Lung microvascular endothelial cell (primary cell): ENCODE measurements around the gene ZMYND19. TPM values are rescaled to one million over a fixed set of nuclear protein-coding genes. Genes with fewer than 3 reads are reported as not detected.
"Not testable (repeated sequence)": the region's sequence is repeated elsewhere in the genome, so short reads cannot be mapped to it uniquely, and the experiment has no call there.

Source experiments
- DNase-seq, 2 donors: peaks; one replicate each; pipeline versions ENCODE4 v3.0.0 to v3.0.0-alpha.2; 2010; ENCODE audit warnings: low read depth in 2 of 2
- total RNA-seq: library from RNA; depleted of rRNA; stranded (reverse); fragments of >200 nt; gene quantifications from 2 replicates; pipeline ENCODE4 v1.2.1, GENCODE V29; 2014

Gene ZMYND19
- total RNA-seq, 1 donor from 2014 or later: 13.5 TPM

DNA sequence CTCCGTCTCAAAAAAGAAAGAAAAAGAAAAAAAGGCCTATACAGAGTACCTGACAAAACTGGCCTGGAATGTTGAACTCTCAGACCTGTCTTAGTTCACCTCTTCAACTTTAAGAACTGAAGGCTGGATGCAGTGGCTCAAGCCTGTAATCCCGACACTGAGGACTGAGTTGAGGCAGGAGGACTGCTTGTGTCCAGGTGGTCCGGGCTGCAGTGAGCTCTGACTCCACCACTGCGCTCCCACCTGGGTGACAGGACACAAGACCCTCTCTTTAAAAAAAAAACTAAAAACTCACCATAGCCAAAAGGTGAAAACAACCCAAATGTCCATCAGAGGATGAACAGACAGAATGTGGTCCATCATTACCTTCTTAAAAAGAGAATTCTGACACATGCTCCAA is 32.2 kb downstream of the ZMYND19 start:
- DNase-seq: no peak

DNA sequence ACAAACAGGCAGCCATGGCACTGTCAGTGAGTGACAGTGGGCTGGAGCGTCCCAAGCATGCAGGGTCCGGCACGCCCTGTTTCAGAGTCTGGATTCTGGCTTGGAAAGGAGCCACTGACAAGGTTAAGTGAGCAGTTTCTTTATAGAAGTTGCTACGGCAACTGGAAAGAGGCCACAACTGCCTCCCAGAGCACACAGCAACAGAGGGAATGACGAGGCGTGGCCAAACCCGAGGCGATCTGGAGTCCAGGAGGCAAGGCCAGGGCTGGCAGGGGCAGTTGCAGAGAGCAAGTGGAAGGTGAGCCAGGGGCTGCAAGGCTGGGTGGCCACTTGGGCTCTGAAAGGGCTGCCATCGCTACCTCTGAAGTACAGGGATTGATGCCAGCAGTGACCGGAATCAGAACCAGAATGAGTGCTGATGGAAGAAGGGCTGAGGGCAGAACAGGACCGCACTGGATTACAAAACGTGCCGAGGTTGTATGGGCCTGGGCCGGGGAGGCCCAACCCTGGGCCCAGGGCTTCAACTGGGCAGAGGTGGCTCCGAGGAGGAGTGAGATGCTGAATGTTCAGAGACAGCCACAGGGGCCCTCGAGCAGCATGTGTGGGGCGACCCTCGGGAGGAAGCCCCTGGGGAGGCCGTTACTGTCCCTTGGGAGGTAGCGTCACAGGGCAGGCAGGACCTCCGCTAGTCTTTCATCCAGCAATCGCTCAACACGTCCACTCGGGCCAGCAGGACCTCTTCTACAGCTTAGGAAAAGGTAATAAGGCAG is 34.1 kb downstream of the ZMYND19 start:
- no peak for DNase-seq

DNA sequence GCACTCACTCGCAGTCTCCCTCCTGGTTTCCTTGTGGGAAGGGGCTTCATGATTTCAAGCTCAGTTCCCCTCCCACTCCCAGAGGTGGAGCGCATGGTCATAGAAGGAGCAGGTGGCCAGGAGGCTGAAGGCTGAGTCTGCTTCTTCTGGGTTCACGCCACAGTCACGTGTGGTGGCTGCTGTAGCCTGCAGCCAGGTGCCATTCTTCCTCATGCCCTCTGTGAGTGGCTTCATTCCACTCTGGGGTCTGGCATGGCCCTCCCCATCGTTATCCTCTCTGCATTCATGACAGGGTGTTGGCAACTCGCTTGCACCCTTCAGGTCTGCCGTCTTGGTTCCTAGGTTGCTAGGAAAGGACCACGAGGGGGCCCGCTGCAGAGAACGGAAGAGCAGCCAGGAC is 35.1 kb downstream of the ZMYND19 start:
- DNase-seq: no peak

DNA sequence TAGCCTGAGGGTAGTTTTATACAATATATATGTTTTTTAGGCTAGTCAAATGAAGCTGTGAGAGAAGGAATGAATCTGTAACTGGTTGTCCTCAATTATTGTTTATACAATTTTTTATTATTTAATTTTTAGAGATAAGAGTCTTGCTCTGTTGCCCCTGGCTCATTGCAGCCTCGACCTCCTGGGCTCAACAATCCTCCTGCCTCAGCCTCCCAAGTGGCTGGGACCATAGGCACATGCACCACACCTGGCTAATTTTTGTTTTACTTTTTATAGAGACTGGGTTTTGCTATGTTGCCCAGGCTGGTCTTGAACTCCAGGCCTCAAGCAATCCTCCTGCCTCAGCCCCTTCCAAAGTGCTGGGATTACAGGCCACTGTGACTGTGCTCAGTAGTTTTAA is 36.0 kb downstream of the ZMYND19 start:
- DNase-seq: no peak

DNA sequence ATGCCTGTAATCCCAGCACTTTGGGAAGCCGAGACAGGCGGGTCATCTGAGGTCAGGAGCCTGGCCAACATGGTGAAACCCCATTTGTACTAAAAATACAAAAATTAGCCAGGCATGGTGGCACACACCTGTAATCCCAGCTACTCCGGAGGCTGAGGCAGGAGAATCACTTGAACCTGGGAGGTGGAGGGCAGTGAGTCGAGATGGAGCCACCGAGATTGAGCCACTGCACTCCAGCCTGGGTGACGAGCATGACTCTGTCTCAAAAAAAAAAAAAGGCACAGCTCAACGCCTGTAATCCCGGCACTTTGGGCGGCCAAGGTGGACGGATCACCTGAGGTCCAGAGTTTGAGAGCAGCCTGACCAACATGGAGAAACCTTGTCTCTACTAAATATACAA is 36.7 kb downstream of the ZMYND19 start:
- DNase-seq: not testable (repeated sequence)

DNA sequence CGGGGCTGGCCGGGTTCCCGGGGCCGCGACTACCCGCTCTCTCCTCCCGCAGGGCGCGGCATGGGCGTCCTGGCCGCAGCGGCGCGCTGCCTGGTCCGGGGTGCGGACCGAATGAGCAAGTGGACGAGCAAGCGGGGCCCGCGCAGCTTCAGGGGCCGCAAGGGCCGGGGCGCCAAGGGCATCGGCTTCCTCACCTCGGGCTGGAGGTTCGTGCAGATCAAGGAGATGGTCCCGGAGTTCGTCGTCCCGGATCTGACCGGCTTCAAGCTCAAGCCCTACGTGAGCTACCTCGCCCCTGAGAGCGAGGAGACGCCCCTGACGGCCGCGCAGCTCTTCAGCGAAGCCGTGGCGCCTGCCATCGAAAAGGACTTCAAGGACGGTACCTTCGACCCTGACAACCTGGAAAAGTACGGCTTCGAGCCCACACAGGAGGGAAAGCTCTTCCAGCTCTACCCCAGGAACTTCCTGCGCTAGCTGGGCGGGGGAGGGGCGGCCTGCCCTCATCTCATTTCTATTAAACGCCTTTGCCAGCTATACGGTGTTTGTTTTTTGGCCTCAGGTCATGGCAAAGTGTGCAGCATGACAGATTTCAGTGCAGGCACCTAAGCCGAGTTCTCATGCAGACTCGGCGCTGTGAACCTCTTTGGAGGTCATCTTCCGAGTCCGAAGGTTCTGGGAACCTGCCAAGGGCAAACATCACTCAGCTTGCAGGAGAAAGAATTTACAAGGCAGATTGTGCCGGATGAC is 38.1 kb downstream of the ZMYND19 start:
- DNase-seq: peak in 1 of 2 donors; percentile 39

DNA sequence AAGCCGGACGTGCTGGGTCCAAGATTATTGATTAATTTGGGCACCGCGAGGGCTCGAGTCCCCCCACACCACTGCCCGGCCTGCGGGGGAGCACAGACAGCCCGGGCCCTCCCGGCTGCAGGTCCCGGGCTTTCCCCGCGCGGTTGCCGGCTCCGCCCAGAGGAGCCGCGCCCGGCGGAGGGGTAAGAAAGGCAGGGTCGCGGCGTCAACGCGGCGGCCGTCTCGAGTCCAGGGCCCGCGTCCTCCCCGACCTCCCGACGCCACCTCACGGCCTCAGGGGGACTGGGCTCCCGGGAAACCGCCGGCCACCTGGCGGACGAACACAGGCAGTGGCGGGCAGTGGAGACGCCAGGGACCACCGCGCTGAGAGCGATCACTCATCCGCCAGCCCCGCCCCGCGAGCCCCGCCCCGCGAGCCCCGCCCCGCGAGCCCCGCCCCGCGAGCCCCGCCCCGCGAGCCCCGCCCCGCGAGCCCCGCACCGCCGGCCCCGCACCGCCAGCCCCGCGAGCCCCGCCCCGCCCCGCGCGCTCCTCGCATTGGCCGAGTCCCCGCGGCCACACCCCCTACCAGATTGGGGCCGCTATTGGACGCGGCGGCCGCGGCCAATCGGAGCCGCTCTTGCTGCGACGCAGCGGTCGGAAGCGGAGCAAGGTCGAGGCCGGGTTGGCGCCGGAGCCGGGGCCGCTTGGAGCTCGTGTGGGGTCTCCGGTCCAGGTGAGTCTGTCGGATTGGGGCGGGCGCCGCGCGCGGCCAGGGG is 38.9 kb downstream of the ZMYND19 start, which contains the start of gene MRPL41:
TSS of gene MRPL41 (plus strand) at position 616 of the 758 bp plus-strand sequence. CDS start 203 bp downstream, outside the sequence.
- DNase-seq: peak; percentile 91 to 93

DNA sequence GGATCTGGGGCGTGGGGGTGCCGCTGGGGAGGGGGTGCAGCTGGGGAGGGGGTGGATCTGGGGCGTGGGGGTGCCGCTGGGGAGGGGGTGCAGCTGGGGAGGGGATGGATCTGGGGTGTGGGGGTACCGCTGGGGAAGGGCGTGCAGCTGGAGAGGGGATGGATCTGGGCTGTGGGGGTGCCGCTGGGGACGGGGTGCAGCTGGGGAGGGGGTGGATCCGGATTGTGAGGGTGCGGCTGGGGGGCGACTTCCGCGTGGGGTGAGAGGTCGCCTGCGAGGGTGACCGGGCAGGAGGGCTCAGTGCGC is 39.4 kb downstream of the ZMYND19 start:
- DNase-seq: not testable (repeated sequence)

DNA sequence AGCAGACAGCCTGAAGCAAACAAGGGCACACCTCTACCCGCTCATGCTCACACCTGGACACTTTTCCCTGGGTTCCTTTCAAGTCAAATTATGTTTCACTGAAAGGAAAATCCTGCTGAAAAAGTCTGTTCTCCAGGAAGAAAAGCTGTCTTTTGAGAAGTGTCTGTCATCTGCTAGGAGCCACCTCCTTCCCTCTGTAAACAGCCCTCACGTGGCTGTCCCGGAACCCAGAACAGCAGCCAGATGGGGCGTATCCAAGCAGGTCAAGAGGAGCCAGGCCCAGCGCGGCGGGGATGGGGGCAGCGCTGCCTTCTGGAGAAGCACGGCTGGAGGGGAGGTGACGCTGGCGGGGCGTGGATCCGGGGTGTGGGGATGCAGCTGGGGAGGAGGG is 40.1 kb downstream of the ZMYND19 start, which contains the start of gene PNPLA7:
TSS of gene PNPLA7 (minus strand) at position 172 of the 391 bp plus-strand sequence. CDS start 205 bp downstream, outside the sequence.
- DNase-seq: peak; percentile 63 to 73

DNA sequence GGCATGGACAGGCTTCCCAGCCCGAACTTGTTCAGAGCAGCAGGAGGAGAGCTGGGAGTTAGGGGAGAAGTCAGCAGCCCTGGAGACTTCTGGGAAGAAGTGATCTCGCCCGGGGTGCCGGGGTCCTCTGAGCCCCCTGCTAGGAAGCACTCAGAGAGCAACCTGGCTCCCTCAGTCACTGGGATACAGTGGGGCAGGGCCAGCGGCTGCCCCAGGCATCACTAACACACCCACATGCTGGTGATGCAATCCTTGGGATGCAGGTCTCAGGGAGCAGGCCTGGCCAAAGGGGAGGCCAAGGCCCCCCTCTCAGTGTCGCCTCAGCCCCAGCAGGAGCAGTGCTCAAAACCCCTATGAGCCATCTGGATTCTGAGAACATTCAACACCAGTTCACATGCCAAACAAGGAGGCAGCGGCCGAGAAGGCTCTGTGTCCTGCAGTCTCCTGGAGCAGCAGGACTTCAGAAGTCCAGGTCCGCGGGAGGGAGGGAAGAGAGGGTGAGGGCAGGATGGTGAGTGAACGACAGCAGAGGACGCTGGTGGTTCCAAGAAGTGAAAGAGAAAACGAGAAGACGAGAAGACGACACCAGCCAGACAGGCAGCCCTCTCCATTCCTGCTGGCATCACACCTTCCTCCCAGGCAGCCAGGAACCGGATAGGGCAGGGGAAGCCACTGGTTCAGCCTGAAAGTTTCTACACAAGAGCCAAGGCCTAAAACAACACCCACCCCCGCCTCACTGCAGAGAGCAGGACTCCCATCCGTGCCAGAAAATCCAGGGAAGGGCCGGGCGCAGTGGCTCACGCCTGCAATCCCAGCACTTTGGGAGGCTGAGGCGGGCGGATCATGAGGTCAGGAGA is 42.4 kb downstream of the ZMYND19 start:
- DNase-seq: no peak

DNA sequence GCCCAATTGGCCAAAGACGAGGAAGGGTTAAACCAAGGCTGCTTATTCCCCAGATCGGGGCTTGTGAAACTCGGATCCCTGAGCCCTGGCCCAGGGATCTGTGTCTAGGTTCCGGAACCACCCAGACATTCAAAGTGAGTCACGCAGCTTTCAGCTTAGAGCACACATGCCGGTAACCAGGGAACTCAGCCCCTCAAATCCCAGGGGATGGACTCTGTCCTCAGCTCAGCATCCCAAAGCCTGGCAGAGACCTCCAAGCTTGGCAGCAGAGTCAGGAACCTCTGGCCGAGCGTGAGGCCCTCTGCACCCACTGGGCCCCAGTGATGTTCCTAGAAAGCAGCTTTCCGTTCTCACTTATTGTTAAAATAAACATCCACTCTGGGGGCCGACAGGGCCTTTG is 45.2 kb downstream of the ZMYND19 start:
- DNase-seq: peak in 1 of 2 donors; percentile 42

DNA sequence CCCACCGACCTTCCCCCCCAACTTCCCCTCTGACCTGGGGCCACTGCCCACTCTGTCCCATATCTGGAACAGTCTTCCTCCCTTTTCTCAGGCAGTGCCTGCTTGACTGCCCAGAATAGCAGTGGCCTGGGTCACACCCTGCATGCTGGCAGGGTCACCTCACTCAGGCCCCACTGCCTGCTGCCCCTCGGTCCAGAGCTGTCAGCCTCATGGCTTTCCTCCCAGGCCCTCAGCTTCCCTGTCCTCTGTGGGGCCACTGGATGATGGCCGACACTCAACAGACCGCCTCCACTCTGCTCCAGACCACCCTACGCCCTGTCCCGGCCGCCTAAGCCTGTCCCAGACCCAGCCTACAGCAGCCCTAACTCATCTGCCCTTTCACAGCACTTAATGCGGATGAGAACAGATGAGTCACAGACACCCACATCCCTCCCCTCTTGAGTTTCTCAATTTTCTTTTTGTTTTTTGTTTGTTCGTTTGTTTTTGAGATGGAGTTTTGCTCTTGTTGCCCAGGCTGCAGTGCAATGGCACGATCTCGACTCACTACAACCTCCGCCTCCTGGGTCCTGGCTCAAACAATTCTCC is 46.0 kb downstream of the ZMYND19 start:
- no peak for DNase-seq

DNA sequence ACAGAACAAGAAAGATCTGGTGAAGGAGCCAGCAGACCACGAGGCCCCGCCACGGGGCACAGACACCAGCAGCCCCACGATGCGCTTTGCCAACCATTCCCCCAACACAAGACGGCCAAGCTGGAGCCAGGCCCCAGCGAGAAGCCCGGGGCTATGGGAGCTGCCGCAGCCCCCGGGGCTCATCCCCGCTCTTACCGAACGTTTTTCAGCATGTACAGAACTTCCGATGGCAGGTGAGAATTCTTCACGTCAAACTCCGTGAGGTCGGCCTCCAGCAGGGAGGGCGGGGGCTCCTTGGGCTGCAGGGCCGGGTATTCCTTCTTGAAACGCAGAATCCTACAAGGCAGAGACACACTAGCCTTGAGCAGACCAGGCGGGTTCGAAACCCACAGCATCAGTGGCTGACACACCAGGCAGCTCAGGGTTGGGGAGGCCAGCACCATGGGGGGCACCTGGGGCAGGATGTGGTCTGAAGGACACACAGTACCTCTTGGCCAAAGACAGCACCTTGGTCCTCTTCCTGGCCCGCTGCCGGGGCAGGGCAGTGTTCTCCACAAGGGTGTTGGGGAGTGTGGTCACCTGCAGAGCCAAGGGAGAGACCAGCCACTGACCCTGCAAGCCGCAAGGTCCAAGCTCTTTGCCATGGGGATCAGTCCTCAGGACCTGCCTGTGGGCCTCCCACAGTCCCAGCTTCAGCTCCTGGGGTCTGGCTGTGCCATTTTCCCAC is 46.9 kb downstream of the ZMYND19 start:
- no peak for DNase-seq

DNA sequence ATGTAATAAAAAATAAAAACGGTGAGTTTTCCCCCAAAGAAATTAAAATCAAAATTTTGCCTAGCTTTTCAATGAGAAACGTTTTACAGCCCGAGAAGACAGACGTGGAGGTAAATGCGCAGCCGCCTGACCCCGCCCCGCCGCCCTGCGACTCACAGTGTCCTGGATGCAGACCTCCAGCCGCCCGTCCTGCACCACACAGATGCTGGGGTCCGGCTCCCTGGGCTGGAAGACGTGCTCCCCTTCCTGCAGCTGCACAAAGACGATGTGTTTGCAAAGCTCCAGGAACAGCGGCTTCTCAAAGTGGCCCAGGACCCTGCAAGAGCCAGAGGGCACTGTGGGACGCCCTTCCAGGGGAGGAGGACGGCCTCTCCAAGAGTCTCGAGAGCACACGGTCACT is 47.8 kb downstream of the ZMYND19 start:
- no peak for DNase-seq

DNA sequence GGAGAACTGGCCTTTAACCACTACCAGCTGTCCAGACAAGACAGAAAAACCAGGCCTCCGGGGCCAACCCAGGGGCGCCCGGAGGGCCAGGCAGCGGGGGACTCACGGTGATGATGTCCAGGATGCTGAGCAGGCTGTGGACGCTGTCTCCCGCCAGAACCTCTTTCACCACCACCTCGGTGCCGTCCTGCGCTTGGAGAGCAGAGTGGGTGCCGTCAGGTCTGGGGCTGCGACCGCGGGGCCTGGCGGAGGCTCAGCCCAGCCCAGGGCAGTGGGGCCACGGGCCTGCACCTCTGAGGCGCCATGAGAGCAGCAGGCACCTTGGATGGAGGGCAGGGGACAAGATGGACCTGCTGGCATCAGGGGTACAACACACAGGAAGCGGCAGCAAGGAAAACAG is 49.8 kb downstream of the ZMYND19 start:
- no peak for DNase-seq

DNA sequence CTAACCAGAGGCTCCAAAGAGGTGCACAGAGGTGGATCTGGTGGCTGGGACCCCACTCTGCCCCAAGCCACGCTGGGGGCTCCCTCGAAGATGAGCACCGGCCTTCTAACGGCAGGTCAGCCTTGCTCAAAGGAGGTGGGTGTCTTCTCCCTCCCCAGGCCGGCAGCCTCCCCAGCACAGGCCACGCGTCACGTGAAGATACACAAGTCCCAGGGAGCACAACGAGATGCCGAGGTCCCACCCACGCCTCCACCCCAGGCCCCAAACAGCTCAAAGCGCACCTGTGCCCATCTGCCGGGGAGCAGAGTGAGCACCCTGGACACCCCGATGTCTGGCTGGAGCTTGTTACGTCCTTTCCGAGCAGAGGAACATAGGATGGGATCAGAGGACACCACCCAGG is 52.3 kb downstream of the ZMYND19 start:
- DNase-seq: no peak

DNA sequence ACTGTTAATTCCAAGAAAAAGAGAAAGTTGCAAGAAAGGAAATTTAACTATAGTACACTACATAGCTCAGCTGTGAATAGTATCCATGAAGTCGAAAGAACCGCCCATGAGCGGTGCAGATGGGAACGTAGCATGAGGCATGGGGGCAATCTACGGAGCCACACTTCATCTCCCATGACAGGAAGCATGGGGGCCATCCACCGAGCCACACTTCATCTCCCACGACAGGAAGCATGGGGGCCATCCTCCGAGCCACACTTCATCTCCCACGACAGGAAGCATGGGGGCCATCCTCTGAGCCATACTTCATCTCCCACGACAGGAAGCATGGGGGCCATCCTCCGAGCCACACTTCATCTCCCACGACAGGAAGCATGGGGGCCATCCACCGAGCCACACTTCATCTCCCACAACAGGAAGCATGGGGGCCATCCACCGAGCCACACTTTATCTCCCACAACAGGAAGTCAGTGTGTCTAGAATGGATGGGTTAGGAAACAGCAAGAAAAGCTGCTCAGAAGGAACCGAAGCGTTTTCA is 53.6 kb downstream of the ZMYND19 start:
- not testable (repeated sequence) for DNase-seq

DNA sequence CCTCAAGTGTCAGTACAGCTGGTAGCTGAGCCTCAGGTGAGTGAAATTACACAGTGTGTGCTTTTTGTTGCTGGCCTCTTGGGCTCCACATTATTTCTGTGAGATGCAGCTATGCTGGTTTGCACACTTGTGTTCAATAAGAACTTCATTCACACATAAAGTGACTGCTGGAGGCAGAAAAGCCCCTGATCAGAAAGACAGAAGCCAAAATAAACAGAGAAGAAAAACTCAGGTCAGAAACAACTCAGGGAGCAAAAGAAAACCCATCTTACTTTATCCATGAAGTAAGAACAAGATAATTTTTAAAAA is 55.2 kb downstream of the ZMYND19 start:
- no peak for DNase-seq

DNA sequence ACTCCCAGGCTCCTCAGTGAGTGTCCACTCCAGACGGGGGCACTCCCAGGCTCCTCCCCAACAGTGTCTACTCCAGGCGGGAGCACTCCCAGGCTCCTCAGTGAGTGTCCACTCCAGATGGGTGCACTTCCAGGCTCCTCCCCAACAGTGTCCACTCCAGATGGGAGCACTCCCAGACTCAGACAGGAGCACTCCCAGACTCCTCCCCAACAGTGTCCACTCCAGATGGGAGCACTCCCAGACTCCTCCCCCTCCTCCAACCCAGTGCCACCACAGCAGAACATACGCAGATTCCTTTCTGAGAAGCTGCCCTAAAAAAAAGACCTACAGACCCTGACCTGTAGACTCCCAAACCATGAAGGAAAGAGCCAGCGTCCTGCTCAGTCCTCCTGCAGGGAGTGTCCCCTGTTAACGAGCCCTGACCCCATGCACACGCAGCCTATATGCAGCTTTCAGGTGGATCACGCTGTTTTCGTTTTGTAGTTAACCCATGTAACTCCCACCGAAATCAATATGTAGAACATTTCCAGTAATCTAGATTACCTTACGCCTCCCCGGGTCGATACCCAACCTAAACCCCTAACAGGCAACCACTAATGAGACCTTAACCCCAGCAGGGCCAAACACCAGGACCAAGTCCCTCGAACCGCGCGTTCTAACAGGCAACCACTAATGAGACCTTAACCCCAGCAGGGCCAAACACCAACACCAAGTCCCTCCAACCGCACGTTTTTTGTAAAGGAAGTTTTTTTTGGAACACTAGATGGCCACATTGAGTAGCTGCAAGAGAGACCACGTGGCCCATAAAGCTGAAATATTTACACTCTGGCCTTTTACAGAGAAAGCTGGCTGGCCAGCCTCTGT is 55.8 kb downstream of the ZMYND19 start:
- peak; percentile 65 to 82 for DNase-seq
